GM10266 (cell line): ENCODE results near the gene PXMP2.

Experiments used
- DNase-seq: peaks from one replicate; pipeline ENCODE4 v3.0.0; 2012; ENCODE audit errors: extremely low spot score
- TF ChIP-seq, protein P1 (sequence below): IDR thresholded peaks from 2 replicates; pipeline ENCODE4 v1.5.1; 2012; ENCODE audit warnings: mild to moderate bottlenecking, low read depth; ENCODE audit not compliant: control insufficient read depth, insufficient read depth; ENCODE audit errors: missing control alignments

PXMP2 gene

DNA sequence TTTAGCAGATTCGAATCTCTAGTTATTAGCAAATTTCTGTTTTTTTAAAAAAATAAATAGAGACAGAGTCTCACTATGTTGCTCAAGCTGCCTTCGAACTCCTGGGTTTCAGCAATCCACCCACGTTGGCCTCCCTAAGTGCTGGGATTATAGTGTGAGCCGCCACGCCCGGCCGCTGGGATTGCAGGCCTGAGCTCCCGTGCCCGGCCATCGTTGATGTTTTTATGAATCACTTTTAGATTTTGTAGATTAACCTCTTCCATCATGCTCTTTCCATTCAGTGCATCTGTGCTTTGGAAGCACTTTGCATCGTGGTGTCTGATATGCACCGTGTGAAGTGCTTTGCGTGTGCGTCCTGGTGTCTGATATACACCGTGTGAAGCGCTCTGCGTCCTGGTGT is 44.2 kb downstream of the PXMP2 start:
- TF ChIP-seq, protein P1, sequence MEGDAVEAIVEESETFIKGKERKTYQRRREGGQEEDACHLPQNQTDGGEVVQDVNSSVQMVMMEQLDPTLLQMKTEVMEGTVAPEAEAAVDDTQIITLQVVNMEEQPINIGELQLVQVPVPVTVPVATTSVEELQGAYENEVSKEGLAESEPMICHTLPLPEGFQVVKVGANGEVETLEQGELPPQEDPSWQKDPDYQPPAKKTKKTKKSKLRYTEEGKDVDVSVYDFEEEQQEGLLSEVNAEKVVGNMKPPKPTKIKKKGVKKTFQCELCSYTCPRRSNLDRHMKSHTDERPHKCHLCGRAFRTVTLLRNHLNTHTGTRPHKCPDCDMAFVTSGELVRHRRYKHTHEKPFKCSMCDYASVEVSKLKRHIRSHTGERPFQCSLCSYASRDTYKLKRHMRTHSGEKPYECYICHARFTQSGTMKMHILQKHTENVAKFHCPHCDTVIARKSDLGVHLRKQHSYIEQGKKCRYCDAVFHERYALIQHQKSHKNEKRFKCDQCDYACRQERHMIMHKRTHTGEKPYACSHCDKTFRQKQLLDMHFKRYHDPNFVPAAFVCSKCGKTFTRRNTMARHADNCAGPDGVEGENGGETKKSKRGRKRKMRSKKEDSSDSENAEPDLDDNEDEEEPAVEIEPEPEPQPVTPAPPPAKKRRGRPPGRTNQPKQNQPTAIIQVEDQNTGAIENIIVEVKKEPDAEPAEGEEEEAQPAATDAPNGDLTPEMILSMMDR = no peak
- DNase-seq = no peak

DNA sequence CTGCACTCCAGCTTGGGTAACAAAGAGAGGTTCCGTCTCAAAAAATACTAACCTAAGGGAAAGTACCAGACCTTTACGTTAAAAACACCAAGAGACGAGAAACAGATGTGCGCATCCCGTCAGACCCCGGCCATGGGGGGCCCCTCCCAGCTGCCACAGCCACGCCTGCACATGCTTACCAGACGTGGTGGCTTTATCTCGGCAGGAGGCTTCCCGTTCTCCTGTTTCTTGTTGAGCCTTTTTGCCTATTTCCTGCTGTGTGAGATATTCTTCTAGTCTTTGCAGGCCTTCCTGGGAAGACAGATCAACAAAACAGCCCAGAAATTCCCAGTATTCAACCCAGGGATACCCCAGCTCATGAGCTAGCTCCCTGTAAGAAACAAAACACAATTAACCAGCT is 46.8 kb downstream of the PXMP2 start:
- TF ChIP-seq, protein P1 = no peak
- DNase-seq = no peak

DNA sequence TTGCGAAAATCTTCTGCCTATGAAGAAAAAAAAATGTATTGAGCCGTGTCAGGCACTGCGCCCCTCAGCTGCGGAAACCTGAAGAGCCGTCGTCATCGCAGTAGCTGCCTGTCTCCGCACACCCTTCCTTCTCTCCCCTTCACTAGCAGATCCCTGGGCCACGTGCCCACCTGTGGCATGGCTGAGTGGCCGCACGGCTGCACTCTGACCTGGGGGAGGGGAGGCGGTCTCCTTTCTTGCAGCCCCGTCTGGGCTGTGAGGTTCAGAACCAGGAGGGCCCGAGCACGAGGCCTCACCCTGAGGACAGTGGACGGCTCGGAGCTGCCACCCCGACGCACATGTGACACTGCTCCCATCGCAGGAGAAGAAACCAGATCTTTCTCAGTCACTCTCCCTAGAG is 48.1 kb downstream of the PXMP2 start:
- DNase-seq = no peak
- TF ChIP-seq, protein P1 = no peak

DNA sequence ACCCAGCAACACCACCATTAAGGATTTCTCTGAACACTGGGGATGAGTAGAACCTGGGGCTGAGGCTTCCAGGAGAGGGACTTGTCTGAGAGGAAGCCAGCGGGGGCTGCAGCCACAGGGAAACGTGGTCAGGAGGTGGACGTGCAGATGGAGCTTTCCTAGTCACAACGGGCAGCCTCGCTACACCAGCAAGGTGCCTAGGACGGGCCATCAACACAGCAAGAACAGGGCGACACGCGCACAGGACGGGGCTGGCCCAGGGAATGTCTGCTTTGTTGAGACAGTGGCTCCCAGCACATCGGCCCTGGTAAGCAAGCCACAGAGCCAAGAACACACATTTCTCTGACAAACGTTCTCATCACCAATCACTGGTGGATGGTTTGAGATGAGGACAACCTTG is 49.0 kb downstream of the PXMP2 start:
- DNase-seq = no peak
- TF ChIP-seq, protein P1 = no peak

DNA sequence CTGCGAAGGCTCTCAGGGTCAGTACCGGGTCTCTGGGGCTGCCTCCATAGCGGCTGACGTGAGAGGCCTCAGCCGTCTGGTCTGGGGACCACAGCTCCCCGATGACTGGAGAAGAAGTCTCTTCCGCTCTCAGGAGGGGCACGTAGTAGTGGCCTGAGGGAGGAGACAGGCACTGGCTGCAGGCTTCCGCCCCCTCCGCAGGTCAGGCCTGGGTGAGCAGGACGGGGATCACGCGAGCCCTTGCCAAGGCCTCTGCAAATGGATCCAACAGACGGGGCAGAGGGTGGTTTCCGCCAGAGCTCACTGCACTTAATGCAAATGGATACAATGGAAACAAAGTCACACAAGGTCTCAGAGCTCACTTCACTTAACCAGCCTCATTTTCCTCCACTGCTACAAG is 49.5 kb downstream of the PXMP2 start:
- TF ChIP-seq, protein P1 = no peak
- DNase-seq = no peak

DNA sequence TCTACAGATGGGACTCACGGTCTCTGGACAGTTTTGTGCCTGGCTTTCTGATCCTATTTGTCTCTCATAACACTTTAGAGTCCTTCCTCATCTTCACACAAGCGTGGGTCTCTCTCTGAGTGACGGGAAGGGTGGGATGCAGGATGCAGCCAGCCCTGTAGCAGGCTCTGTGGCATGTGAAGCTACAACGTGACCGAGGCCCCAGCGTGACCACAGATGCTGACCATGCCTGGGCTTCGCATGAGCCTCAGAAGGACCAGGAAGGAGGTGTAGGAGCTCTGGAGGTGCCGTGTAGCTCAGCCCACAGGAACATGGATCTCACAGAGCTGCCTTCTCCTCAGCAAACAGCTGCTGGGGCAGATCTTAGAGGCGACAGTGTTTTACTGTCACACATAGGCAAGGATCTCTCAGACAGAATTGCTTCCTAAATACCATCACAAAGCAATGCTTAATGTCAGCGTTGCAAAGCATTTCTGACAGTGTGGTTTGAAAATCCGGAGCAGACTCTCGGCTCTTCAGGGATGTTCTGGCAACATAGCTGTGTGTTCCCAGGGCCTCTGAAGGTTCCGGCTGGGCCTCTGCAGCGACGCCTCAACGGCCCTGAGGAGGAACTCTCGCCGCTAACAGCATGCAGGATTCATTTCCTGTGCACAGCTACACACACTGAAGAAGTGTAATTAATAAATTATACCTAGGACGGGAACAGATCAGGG is 52.4 kb downstream of the PXMP2 start:
- TF ChIP-seq, protein P1 = no peak
- no peak for DNase-seq

DNA sequence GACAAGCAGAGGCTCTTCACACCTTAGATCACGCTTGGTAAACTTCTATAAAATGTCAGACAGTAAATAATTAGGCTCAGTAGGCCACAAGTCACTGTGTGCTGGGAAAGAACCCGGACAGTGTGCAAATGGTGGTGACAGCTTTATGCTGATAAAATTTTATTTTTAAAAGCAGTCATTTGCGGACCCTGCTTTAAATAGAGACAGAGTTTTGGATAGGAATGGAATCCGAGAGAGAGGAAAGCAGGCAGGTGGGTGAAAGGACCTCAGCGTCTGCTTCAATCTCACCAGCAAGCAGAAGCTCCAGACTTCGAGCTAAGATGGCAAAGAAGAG is 52.9 kb downstream of the PXMP2 start:
- no peak for DNase-seq
- TF ChIP-seq, protein P1 = no peak
